Ectodermal cell (in vitro differentiated cells): ENCODE results near the gene TFAP2E. TPM values are rescaled to one million over a fixed set of nuclear protein-coding genes. Genes with fewer than 3 reads are reported as not detected.

Experiments
- H3K27ac ChIP-seq: 2 replicates; pipeline ENCODE4 v1.7.0; 2013; ENCODE audit warnings: mild to moderate bottlenecking, low read depth, low read length; ENCODE audit not compliant: insufficient read depth, poor library complexity, severe bottlenecking
- H3K27me3 ChIP-seq: 2 replicates; pipeline ENCODE4 v1.7.0; 2013; ENCODE audit warnings: mild to moderate bottlenecking, low read length; ENCODE audit not compliant: insufficient read depth, control insufficient read depth, poor library complexity, severe bottlenecking
- H3K36me3 ChIP-seq: one replicate; pipeline ENCODE4 v1.7.0; 2013; ENCODE audit warnings: low read length; ENCODE audit not compliant: control insufficient read depth, insufficient read depth
- H3K4me1 ChIP-seq: one replicate; pipeline ENCODE4 v1.7.0; 2013; ENCODE audit warnings: low read length; ENCODE audit not compliant: control insufficient read depth, insufficient read depth
- H3K4me3 ChIP-seq: 2 replicates; pipeline ENCODE4 v1.7.0; 2013; ENCODE audit warnings: low read depth, low read length, control low read depth; ENCODE audit not compliant: insufficient read depth
- H3K9me3 ChIP-seq: 2 replicates; pipeline ENCODE4 v1.7.0; 2013; ENCODE audit warnings: mild to moderate bottlenecking, low read length, moderate library complexity; ENCODE audit not compliant: control insufficient read depth
- WGBS, 2 experiments: methylation state at CpG; one replicate each; pipeline ENCODE4 v1.1.7; 2013; ENCODE audit warnings: missing lambda C conversion rate in 2 of 2; 5-methylcytosine and 5-hydroxymethylcytosine counted together
- polyA plus RNA-seq, 4 experiments: library from polyadenylated mRNA; stranded (reverse); fragments of 50-300 nt; gene quantifications; one replicate each; pipeline ENCODE4 v1.2.3, GENCODE V29; 2013

TFAP2E gene
- 0.50 TPM for polyA plus RNA-seq (2013, experiment 1 of 4)
- 0.64 TPM for polyA plus RNA-seq (2013, experiment 2 of 4)
- polyA plus RNA-seq (2013, experiment 3 of 4) = 0.43 TPM
- polyA plus RNA-seq (2013, experiment 4 of 4) = 0.41 TPM

GRCh38 chr1:35573198-35574124, at the start of gene TFAP2E:
Gene TFAP2E (plus strand): TSS chr1:35573314. CDS start chr1:35573578, 264 bp downstream.
- 2 to 3% methylated on average over 95 of the region's 95 CpGs for WGBS, 2 experiments
- H3K27ac ChIP-seq = no peak within 1 kb of the TSS
- peaks cover 93% of the 10 kb centered on the region for H3K27me3 ChIP-seq

GRCh38 chr1:35524106-35524505, 49.0 kb upstream of the TFAP2E start:
- Histone ChIP-seq H3K27me3 (no peaks in the 10 kb centered on the region), H3K36me3 (no peaks in the 10 kb centered on the region), H3K4me1 (no peaks in the 10 kb centered on the region), H3K9me3 (no peaks in the 10 kb centered on the region), H3K4me3 (no peak overlapping the region), H3K27ac (no peak overlapping the region)
- WGBS, 2 experiments = 92 to 100% methylated on average over 2 of the region's 2 CpGs

More at GRCh38 chr1:35573198-35574124, at the start of gene TFAP2E:
- no peaks in the 10 kb centered on the region for H3K4me1 ChIP-seq
- H3K4me3 ChIP-seq = peak within 1 kb of the TSS; percentile 44
- no peaks in the 10 kb centered on the region for H3K9me3 ChIP-seq
- no peaks in the 10 kb centered on the region for H3K36me3 ChIP-seq

- Histone ChIP-seq H3K36me3 (peaks cover 8% of the 10 kb centered on the region), H3K9me3 (no peaks in the 10 kb centered on the region), H3K4me3 (no peak overlapping the region), H3K27ac (no peak overlapping the region), H3K4me1 (no peaks in the 10 kb centered on the region), H3K27me3 (no peaks in the 10 kb centered on the region)
- WGBS, 2 experiments = 73 to 76% methylated on average over 5 of the region's 5 CpGs
These were observed 42.9 kb upstream of the TFAP2E start for GRCh38 chr1:35530168-35530567.

GRCh38 chr1:35530946-35531345, 42.2 kb upstream of the TFAP2E start:
- no peaks in the 10 kb centered on the region for H3K27me3 ChIP-seq
- 97 to 100% methylated on average over 2 of the region's 2 CpGs for WGBS, 2 experiments
- H3K9me3 ChIP-seq = no peaks in the 10 kb centered on the region
- H3K4me3 ChIP-seq = no peak overlapping the region
- no peaks in the 10 kb centered on the region for H3K4me1 ChIP-seq
- H3K36me3 ChIP-seq = peaks cover 8% of the 10 kb centered on the region
- H3K27ac ChIP-seq = no peak overlapping the region

- 93% methylated on average over 6 of the region's 6 CpGs for WGBS, 2 experiments
- Histone ChIP-seq H3K27me3 (no peaks in the 10 kb centered on the region), H3K4me1 (peaks cover 2% of the 10 kb centered on the region), H3K36me3 (peaks cover 8% of the 10 kb centered on the region), H3K9me3 (no peaks in the 10 kb centered on the region), H3K4me3 (no peak overlapping the region), H3K27ac (no peak overlapping the region)
These were observed 41.7 kb upstream of the TFAP2E start for GRCh38 chr1:35531368-35531767.

GRCh38 chr1:35532497-35533223, 40.5 kb upstream of the TFAP2E start:
- Histone ChIP-seq H3K36me3 (peaks cover 8% of the 10 kb centered on the region), H3K4me3 (no peak overlapping the region), H3K4me1 (peaks cover 7% of the 10 kb centered on the region), H3K27ac (no peak overlapping the region), H3K27me3 (no peaks in the 10 kb centered on the region), H3K9me3 (no peaks in the 10 kb centered on the region)
- WGBS, 2 experiments = 100% methylated on average over 1 of the region's 1 CpG

- H3K4me1 ChIP-seq = peaks cover 7% of the 10 kb centered on the region
- H3K27me3 ChIP-seq = no peaks in the 10 kb centered on the region
- WGBS, 2 experiments = 47 to 56% methylated on average over 1 of the region's 1 CpG
- no peak overlapping the region for H3K27ac ChIP-seq
- peaks cover 8% of the 10 kb centered on the region for H3K36me3 ChIP-seq
- H3K4me3 ChIP-seq = no peak overlapping the region
- H3K9me3 ChIP-seq = no peaks in the 10 kb centered on the region
These were observed 39.5 kb upstream of the TFAP2E start for GRCh38 chr1:35533586-35533985.

- Histone ChIP-seq H3K4me3 (no peak overlapping the region), H3K36me3 (peaks cover 5% of the 10 kb centered on the region), H3K27ac (no peak overlapping the region), H3K4me1 (peaks cover 20% of the 10 kb centered on the region), H3K27me3 (no peaks in the 10 kb centered on the region), H3K9me3 (no peaks in the 10 kb centered on the region)
These were observed 37.9 kb upstream of the TFAP2E start for GRCh38 chr1:35535243-35535642.

GRCh38 chr1:35536556-35537162, 36.5 kb upstream of the TFAP2E start:
- H3K9me3 ChIP-seq = no peaks in the 10 kb centered on the region
- peaks cover 20% of the 10 kb centered on the region for H3K4me1 ChIP-seq
- H3K27ac ChIP-seq = no peak overlapping the region
- no peaks in the 10 kb centered on the region for H3K36me3 ChIP-seq
- WGBS, 2 experiments = 90 to 100% methylated on average over 1 to 2 of the region's 2 CpGs
- H3K27me3 ChIP-seq = no peaks in the 10 kb centered on the region
- H3K4me3 ChIP-seq = no peak overlapping the region

GRCh38 chr1:35537806-35538205, 35.3 kb upstream of the TFAP2E start:
- no peak overlapping the region for H3K4me3 ChIP-seq
- peaks cover 20% of the 10 kb centered on the region for H3K4me1 ChIP-seq
- H3K27ac ChIP-seq = no peak overlapping the region
- H3K9me3 ChIP-seq = no peaks in the 10 kb centered on the region
- no peaks in the 10 kb centered on the region for H3K36me3 ChIP-seq
- H3K27me3 ChIP-seq = no peaks in the 10 kb centered on the region
- 70 to 80% methylated on average over 1 of the region's 1 CpG for WGBS, 2 experiments
